Central memory CD4-positive, alpha-beta T cell (primary cell): ENCODE results near the gene TMEM266.

ENCODE experiments used
- DNase-seq: peaks from one replicate; pipeline ENCODE4 v3.0.0; 2022

The TMEM266 gene

DNA sequence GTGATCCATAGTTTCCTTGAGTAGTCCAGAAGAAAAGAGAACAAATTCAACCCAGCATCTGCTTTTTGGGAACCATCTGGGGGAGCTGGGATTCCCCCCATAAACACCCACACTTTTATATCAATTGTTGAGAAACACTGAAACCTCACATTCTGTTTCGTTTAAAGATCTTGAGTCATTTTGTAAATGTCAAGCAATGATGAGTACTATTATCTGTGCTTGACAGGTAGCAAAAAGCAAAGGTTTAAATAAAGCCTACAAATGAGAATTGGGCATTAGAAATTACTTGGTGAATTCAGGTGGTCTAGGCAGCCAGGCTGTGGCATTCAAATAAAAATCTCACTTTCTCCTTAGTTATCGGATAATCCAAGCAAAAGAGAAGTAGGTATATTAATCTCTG, 75.7 kb downstream of the TMEM266 start:
- DNase-seq, result no peak

- DNase-seq, result no peak
These were observed 78.7 kb downstream of the TMEM266 start for GRCh38 chr15:76138436-76138835.

DNA sequence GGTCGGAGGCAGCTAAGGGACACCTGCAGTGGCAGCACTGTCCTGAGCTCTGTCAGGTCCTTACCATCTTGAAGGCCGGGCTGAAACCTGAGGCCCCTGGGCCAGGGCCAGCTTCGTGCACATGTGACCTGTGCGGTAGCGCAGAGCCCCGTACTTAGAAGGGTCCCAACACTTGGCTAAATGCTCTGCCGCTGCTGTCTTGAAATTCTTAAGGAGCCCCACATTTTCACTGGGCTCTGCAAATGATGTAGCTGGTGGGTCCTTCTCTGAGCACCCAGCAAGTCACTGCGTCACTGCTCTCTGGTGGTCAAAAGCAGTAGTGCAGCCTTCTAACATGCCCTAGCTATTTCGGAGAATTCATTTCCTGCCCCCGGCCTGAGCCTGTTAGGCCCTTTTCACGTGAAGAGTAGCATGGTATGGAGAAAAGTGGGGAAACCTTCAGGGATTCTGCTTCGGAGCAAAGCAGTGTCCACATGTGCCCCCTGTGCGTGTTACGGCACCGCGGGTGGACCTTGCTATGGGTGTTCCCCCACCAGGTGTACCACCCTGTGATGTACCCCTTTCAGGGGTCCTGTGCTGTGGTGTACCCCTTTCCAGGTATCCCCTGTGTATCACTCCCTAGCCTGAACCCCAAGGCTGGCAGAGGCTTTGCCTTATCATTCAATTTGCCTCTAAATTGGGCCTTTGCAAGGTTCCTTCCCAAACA, 79.7 kb downstream of the TMEM266 start:
- peak; percentile 43 for DNase-seq

- no peak for DNase-seq
These were observed 80.3 kb downstream of the TMEM266 start for GRCh38 chr15:76140074-76140464.

DNA sequence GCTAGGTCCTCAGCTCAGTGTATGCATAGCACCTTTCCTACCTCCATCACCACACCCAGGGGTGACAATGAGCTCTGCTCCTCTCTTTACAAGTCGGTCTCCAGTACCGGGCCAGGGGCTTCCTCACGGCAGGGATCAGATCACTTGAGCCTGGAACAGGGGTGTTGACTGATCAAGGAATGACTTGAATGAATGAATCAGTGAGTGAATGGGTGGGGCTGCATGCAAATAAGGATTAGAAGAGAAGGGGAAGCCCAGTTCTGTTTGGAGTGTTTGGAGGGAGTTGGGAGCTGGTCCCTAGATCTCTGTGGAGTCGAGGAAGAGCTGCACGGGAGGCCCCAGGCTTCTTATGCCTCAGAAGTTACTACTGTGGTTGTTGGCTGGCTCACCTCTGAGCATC, 87.0 kb downstream of the TMEM266 start:
- no peak for DNase-seq

DNA sequence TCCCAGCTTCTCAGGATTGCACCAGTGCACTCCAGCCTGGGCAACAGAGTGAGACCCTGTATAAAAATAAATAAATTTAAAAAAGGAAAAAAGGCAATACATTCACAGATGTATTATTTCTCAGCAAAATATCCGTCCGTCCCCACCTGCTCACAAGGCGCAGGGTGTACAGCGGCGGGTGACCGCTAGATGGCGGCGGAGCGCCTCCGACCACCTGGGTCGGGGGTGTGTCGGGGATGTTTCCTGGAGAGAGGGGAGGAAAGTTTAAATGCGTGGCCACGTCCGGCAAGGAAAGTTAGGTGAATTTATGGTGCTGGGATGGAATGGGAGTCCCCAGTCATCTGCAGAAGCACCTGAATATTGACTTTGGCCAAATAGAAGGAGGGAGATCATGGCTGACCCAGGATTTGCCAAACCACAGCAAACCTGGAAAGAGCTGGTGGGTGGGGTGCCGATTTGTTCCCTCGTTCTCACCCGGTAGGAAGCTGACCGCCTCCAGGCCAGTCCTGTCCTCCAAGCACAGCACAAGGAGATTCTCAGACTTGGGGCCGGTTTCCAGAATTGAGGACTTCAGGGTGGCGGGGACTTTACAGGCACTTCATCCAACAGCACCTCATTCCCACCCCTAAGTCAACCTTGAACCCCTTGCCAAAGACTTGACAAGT, 88.3 kb downstream of the TMEM266 start:
- DNase-seq, result peak; percentile 38

DNA sequence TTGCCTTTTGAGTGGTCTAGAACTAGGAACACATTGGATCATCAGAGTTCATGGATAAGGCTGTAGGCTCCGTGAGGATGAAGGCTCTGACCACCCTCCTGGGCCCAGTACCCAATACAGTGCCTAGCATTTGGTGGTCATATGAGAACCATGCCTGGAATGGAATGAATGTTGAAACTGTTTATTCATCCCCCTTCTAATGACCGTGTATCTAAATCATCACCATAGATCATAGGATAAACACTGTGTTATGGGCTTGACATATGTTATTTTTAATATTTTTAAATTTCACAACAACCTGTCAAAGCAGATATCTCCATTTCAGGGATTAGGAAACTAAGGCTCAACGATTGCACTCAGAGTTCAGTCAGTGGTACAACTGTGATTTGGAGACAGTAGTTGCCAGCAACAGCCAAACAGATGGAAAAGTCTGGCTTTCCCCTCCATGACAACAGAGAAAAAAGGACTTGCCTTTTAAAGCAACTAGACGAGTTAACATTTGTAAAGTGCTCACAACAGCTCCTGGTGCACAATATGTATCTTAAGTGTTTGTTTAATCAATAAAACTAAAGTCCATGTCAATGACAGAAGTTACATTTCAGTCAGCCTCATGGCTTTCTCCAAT, 89.6 kb downstream of the TMEM266 start:
- DNase-seq, result no peak

GRCh38 chr15:76150513-76150912, 90.7 kb downstream of the TMEM266 start:
- DNase-seq, result no peak

DNA sequence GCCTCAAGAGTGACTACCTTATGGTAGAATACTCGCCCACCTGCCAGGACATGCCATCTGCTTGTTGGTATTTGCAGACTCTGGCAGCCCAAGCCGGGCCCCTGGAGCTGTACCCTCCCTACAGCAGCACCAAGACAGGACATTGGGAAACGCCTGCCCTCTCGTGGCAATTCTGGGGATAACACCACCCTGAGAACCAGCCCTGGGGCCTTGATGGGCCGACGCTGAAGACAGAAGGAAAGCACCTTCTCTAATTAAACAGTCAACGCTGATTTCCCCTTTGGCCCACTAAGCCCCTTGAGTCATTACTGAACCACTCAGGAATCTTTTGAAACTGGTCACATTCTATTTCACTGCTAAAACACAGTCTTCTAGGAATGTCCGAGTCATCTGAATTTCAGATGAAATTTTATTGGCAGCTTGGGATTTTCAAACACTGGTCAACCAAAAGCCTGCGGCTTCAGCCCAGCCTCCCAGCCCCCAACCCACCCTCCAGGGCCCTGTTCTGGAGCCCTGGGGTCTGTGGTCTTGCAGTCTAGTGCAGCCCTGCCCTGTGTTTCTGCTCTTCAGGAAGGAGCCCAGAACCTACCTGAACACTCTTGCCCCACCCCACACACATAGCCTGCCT, 91.3 kb downstream of the TMEM266 start:
- DNase-seq, result peak; percentile 47

DNA sequence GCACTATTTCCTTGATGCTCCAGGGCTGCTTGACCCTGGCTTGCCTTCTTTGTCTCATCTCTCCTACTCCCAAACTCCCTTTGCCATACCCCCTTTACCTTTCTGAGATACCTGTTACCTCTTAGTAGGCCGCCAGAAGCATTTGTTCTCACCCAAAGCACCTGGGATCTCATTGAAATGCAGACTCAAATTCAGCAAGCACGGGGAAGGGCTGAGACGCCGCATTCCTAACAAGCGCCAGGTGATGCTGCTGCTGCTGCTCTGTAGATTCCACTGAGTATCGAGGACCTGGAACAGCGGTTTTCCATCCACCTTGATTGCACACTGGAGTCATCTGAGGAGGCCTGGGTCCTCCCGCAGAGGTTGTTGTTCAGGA, 91.8 kb downstream of the TMEM266 start:
- DNase-seq, result no peak

- no peak for DNase-seq
These were observed 92.4 kb downstream of the TMEM266 start for GRCh38 chr15:76152197-76152596.

DNA sequence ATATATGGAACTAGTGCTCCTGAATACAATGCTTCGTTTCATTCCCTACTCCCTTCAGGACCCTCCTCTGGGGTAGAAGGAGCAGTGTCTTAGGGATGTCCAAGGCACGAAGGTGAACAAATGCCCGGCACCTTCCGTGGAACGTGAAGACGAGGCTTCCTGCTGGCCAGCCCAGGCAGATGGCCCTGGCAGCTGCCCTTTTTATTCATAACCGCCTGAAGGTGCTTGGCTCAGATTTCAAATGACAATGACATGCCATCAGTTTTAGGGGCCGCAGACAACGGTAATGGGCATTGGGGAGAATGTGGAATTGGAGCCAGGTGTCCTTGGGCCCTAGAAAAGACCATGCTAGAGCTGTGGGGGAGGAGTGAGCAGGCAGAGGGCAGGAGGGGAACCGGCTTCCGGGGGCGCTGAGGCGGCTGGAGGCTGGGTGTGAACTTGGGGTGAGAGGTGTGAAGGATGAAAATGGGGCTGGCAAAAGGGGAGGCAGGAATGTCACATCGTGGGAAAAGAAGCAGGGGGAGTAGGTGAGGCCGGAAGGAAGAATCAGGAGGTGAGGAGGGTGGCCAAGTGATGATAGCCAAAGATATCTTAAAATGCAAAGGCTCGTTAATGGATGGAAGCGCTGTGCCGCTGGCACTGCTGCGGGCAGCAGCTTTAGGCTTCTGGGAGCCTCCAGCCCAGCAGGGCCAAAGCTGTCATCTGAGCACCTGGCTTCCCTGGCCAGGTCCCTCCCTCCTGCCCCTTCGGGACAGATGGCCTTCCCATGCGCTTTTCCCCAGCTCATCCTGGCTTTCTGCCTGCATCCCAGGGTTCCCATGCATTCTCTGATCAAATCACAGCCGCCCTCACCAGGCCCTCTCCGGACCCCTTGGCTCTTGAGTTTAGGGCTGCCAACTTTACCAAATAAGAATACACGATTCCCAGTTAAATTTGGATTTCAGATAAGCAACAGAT, 93.7 kb downstream of the TMEM266 start:
- no peak for DNase-seq

- no peak for DNase-seq
These were observed 95.9 kb downstream of the TMEM266 start for GRCh38 chr15:76155731-76156130.

DNA sequence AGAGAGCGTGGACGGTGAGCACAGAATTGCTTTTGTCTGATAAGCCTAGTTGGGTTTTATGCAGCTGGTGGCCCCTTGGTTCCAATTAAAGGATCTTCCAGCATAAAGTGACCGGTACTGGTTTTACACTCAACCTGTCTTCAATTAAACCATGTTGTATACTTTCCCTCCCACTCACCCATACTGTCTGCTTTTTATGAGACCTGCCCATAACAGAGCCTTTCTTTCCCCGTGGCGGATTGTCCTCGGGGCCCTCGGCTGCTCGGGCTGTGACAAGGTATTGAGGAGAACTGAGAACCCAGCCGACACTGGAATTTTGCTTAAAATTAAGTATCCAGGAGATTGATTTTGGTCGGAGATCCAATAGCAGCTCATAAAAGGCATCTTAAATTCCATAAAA, 98.4 kb downstream of the TMEM266 start:
- DNase-seq, result no peak

GRCh38 chr15:76158815-76159214, 99.0 kb downstream of the TMEM266 start:
- no peak for DNase-seq

- DNase-seq, result no peak
These were observed 99.5 kb downstream of the TMEM266 start for GRCh38 chr15:76159282-76159681.

- no peak for DNase-seq
These were observed 100.8 kb downstream of the TMEM266 start for GRCh38 chr15:76160426-76161152.

- DNase-seq, result no peak
These were observed 101.6 kb downstream of the TMEM266 start for GRCh38 chr15:76161153-76162035.

- no peak for DNase-seq
These were observed 102.2 kb downstream of the TMEM266 start for GRCh38 chr15:76162036-76162398.

DNA sequence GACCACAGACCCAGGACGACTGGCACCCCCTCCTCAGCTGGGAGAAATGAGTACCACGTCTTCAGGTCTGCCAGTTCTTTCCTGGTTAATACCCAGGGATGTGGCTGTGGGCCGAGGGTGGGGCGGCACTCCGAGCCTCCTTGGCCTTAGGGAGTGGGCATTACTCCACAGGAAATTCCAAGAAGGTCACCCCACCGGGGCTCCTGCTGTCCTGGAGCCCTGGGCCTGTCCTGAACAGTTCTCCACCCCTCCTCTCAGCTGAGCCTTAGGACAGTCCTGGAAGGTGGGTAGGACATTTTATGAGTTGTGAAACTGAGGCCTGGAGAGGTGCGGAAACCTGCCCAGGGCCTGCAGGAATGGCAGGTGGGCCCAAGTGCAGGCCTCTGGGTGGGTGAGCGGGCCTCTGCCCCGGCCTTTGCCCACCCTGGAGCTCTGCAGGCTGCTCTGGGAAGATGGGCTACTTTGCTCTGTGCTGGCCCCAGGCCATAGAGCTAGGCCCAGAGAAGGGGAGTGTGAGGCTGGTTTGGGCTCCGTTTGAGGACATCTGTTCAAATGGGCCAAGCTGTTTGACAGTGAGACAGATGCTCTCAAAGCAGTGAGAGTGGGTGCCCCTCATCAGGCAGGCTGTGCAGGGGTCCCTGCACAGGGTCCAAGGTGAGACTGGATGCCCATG, 103.1 kb downstream of the TMEM266 start:
- no peak for DNase-seq
